HTERT RPE-1 (cell line): ENCODE results near the gene ZNF626.
"Not testable (repeated sequence)": the region's sequence is repeated elsewhere in the genome, so short reads cannot be mapped to it uniquely, and the experiment has no call there.

Source experiments
- in situ Hi-C: fragments of 300-500 bp; cut with MboI; formaldehyde crosslinking; loops from 4 replicates; pipeline ENCODE4 v1.14.3; 2020; ENCODE audit warnings: low sequenced_read_pairs

The ZNF626 gene

GRCh38 chr19:20661150-20661819 lies at the start of gene ZNF626:
Gene ZNF626 (minus strand): TSS chr19:20661571. CDS start chr19:20661446, 125 bp downstream.
- in situ Hi-C loops, result no loop called here

DNA sequence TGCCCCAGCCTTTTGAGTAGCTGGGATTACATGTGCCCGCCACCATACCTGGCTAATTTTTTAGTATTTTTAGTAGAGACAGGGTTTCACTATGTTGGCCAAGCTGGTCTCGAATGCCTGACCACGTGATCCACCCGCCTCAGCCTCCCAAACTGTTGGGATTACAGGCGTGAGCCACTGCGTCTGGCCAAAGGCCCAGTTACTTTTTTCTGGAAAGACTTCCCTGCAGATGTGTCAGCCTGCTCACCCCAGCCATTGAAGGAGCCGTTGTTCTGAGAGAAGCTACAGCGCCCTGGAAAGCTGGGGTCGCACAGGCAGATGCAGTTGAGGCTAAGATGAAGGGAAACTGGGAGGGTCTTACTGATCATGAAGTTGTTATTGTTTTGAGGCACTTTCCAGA lies 7.9 kb upstream of the ZNF626 start:
- in situ Hi-C loops, result no loop called here

- in situ Hi-C loops, result no loop called here
These were observed 5.9 kb upstream of the ZNF626 start for GRCh38 chr19:20667281-20667680.

GRCh38 chr19:20664901-20665781 lies 3.8 kb upstream of the ZNF626 start:
- in situ Hi-C loops, result no loop called here

DNA sequence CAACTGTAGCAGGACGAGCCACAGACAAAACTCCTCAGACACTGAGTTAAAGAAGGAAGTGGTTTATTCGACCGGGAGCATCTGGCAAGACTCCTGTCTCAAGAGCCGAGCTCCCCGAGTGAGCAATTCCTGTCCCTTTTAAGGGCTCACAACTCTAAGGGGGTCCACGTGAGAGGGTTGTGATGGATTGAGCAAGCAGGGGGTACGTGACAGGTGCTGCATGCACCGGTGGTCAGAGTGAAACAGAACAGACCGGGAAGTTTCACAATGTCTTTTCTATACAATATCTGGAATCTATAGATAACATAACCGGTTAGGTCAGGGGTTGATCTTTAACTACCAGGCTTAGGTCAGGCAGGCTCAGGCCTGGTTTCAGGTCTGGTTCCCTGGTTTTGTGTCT lies 3.1 kb upstream of the ZNF626 start:
- in situ Hi-C loops, result not testable (repeated sequence)

DNA sequence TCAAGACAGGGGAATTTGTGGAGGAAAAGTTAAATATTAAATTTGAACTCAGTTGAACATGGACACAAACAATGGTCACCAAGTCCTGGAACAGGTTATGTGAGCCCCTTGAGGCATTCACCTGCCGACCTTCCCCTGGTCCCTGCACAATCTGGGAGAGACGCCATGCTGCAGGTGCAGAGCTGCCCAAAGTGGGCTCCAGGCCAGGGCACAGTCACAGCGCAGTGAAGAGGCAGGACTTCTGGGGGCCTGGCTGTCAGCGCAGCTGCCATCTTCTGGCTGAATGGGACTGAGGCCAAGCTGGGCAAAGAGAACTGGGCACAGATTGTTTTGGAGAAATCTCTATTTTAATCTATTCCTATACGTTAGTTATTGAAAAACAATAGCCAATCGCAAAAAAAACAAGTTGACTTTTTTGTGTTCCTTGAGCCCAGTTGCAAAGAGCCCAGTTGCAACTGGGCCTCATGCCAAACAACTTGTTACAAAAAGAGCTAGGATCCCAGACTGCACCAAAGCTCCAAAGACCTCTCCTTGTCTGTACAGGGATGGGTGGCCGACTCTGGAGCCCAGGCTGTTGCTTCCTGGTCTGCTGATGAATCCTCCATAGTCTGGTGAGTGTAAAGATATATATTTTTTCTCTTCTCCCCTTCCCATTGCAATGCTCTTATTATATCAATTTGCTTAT lies 1.2 kb upstream of the ZNF626 start:
- in situ Hi-C loops, result no loop called here

- in situ Hi-C loops, result no loop called here
These were observed 764 bp downstream of the ZNF626 start for GRCh38 chr19:20660473-20661140.

DNA sequence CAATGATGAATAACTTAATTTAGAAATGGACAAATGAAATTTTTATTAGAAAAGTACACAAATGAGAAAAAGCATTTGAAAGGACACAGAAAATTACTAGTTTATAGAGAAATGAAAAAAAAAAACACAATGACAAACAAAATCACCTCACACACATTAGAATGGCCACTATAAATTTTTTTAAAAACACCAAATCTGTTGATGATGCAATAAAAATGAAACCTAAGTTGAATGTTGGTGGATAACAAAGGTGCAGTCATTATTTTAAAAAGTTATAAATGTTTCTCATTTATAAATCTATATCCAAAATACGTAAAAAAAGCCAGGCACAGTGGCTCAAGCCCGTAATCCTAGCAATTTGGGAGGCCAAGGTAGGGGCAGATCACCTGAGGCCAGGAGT lies 20.8 kb downstream of the ZNF626 start:
- in situ Hi-C loops, result no loop called here

DNA sequence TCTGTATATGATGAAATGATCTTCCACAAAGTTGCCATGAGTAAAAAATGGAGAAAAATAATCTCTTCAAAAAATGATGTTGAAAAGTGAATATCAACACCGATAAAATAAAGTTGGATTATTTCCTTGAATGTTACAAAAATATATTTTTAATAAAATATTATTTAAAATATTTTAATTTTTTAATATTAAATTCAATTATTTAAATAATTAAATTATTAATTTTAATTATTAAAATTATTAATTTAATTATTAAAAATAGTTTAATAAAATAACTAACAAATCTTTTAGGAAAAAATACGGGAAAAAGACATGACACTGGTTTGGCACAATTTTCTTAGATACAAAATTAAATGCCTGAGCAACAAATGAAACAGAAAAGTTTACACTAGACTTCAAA lies 21.3 kb downstream of the ZNF626 start:
- in situ Hi-C loops, result no loop called here

DNA sequence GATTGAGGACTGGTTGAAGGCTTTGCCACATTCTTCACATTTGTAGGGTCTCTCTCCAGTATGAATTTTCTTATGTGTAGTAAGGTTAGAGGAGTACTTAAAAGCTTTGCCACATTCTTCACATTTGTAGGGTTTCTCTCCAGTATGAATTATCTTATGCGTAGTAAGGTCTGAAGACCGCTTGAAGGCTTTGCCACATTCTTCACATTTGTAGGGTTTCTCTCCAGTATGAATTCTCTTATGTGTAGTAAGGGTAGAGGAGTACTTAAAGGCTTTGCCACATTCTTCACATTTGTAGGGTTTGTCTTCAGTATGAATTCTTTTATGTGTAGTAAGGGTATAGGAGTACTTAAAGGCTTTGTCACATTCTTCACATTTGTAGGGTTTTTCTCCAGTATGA lies 36.8 kb downstream of the ZNF626 start:
- in situ Hi-C loops, result not testable (repeated sequence)

GRCh38 chr19:20616071-20616470 lies 45.3 kb downstream of the ZNF626 start:
- in situ Hi-C loops, result no loop called here

DNA sequence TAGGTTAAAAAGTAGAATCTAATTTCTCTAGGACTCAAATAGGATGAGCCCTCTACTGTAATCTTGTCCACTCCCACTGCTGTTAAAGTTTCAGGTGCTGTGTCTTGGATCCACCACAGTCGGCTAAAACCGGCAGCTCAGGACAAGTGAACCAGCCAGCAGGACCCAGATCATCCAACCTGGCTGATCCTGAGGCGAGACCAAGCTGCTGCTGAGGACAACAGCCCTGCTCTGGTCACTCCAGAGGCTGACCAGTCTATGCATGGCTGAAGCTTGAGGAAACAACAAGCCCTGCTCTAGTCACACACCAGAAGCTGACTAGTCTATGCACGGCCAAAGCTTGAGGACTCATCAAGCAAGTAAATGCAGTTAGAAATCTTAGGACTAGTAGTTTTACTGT lies 46.4 kb downstream of the ZNF626 start:
- in situ Hi-C loops, result not testable (repeated sequence)

DNA sequence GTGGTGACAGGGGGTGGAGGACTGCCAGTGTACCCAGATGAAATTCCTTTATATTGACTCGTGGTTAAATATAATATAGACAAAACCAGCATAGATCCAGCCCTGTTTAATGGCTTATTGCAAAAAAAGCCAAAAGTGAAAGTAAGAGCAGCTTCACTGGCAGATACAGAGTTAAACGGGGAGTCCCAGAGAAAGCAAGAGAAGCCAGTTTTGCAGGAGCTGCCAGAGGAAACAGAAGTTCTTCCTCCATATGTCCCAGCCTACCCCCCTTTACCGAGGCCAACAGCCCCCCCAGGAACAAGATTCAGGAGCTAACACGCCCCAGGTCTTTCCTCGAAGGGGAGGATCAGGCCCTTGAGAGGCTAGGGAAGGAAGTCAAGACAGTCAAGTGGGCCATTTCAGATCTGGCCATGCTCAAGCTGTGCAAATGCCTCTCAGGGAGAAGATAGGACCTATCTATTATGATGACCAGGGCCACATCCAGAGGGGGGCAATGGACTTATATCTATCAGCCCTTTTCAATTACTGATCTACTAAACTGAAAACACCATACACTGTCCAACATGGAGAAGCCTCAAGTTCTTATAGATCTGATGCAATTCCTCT lies 48.6 kb downstream of the ZNF626 start:
- in situ Hi-C loops, result no loop called here

GRCh38 chr19:20611866-20612265 lies 49.5 kb downstream of the ZNF626 start:
- in situ Hi-C loops, result no loop called here

GRCh38 chr19:20607943-20608342 lies 53.4 kb downstream of the ZNF626 start:
- in situ Hi-C loops, result no loop called here
